Measurements from ENCODE around the gene NRIP1.
"Not testable (repeated sequence)": the region's sequence is repeated elsewhere in the genome, so short reads cannot be mapped to it uniquely, and the experiment has no call there.

DNA sequence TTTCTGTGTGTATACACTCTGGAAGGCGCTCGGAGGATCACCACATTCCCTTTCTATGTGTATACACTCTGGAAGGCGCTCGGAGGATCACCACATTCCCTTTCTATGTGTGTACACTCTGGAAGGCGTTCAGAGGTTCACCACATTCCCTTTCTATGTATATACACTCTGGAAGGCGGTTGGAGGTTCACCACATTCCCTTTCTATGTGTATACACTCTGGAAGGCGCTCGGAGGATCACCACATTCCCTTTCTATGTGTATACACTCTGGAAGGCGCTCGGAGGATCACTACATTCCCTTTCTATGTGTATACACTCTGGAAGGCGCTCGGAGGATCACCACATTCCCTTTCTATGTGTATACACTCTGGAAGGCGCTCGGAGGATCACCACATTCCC is 33.4 kb downstream of the NRIP1 start:
- TF ChIP-seq, protein P1, sequence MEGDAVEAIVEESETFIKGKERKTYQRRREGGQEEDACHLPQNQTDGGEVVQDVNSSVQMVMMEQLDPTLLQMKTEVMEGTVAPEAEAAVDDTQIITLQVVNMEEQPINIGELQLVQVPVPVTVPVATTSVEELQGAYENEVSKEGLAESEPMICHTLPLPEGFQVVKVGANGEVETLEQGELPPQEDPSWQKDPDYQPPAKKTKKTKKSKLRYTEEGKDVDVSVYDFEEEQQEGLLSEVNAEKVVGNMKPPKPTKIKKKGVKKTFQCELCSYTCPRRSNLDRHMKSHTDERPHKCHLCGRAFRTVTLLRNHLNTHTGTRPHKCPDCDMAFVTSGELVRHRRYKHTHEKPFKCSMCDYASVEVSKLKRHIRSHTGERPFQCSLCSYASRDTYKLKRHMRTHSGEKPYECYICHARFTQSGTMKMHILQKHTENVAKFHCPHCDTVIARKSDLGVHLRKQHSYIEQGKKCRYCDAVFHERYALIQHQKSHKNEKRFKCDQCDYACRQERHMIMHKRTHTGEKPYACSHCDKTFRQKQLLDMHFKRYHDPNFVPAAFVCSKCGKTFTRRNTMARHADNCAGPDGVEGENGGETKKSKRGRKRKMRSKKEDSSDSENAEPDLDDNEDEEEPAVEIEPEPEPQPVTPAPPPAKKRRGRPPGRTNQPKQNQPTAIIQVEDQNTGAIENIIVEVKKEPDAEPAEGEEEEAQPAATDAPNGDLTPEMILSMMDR (IDR thresholded peaks at IDR 0.05): not testable (repeated sequence)
- TF ChIP-seq POLR2AphosphoS5 (IDR thresholded peaks at IDR 0.05; ENCODE audit: insufficient read depth in 1 of 2, low read depth in 1 of 2); POLR2A (IDR thresholded peaks at IDR 0.05): not testable (repeated sequence)

All from vagina (tissue), 2 donors.